IPS-15b (cell line): Measurements from ENCODE around the gene FAM168A.

Experiments
- H3K27me3 ChIP-seq: one replicate; pipeline ENCODE4 v1.6.1; 2013; ENCODE audit warnings: low read length; ENCODE audit not compliant: control insufficient read depth, insufficient read depth
- H3K36me3 ChIP-seq: one replicate; pipeline ENCODE4 v1.6.1; 2013; ENCODE audit warnings: low read length; ENCODE audit not compliant: control insufficient read depth, insufficient read depth
- H3K4me1 ChIP-seq: one replicate; pipeline ENCODE4 v1.6.1; 2013; ENCODE audit warnings: mild to moderate bottlenecking, low read length; ENCODE audit not compliant: control insufficient read depth, insufficient read depth
- H3K4me3 ChIP-seq: one replicate; pipeline ENCODE4 v1.5.1; 2013; ENCODE audit warnings: low read depth, low read length
- H3K9ac ChIP-seq: one replicate; pipeline ENCODE4 v1.6.1; 2013; ENCODE audit warnings: low read depth, mild to moderate bottlenecking, low read length
- H3K9me3 ChIP-seq: one replicate; pipeline ENCODE4 v1.6.1; 2013; ENCODE audit warnings: mild to moderate bottlenecking, low read length; ENCODE audit not compliant: control insufficient read depth, insufficient read depth

The FAM168A gene

DNA sequence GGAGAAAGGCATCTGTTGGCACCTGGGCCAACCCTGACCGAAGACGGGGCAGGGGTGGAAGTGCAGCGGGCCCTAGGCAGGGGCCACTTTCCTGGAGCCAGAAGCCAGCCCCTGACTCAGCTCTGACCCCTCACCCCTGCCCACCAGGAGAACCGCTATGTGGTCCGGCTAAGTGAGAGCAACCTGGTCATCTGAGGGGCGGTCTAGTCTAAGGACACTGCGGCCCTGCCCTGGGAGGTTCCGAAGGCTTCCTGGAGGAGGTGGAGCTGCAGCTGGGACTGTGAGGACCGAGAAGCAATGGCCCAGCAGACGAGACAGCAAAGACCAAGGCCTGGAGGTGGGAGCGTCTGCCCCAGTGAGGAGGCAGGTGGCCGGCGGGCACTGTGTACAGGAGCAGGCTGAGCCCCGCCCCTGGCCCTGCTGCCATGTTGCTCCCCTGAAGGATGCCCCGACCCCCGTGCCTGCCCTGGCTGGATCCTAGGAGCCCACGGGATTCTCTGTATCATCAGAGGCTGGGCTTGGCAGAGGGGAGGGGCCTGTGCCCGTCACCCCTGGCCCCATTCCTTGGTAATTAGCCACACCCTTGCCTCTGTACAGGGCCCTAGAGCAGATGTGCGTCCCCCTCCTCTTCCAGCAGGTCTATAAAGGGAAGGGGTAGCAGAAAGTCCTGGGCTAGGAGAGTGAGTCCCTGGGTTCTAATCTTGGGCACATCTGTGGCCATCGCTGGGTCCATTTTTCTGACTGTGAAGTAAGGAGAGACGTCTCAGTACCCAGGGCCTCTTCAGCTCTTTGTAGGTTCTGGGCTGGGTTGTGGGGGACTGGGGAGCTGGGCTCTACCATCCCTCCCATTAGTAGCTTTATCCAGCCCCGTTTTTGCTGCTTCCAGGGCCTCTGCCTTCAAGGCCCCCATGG lies 202.4 kb downstream of the FAM168A start:
- no peak overlapping the region for H3K9ac ChIP-seq
- H3K36me3 ChIP-seq = peaks cover 22% of the 10 kb centered on the region
- H3K4me3 ChIP-seq = no peak overlapping the region
- no peaks in the 10 kb centered on the region for H3K9me3 ChIP-seq
- no peaks in the 10 kb centered on the region for H3K27me3 ChIP-seq
- H3K4me1 ChIP-seq = no peaks in the 10 kb centered on the region

DNA sequence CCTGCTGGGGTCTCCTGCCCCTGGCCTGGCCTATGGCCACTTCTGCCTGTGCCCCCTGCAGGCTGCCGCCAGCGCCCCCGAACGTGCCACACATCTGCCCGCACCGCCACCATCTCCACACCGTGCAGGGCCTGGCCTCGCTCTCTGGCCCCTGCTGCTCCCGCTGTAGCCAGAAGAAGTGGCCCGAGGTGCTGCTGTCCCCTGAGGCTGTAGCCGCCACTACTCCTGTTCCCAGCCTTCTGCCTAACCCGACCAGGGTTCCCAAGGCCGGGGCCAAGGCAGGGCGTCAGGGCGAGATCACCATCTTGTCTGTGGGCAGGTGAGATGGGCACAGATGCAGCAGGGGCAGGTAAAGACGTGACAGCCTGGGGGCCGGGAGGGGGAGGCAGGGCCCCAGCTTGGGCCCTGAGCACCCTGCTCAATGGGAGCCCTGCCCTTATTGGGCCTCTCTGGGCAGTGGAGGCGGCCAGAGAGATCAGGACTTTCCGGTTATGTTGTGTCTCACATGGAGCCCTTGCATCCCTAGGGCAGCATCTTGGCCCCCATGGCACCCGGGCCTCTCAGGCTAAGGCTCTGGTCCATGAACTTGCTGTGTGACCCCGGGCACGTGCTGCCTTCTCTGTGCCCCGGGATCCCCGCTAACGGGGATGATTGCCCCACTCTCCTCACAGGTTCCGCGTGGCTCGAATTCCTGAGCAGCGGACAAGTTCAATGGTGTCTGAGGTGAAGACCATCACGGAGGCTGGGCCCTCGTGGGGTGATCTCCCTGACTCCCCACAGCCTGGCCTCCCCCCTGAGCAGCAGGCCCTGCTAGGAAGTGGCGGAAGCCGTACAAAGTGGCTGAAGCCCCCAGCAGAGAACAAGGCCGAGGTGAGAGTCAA lies 203.3 kb downstream of the FAM168A start:
- Histone ChIP-seq H3K4me3 (no peak overlapping the region), H3K27me3 (no peaks in the 10 kb centered on the region), H3K36me3 (peaks cover 22% of the 10 kb centered on the region), H3K9me3 (no peaks in the 10 kb centered on the region), H3K9ac (no peak overlapping the region), H3K4me1 (no peaks in the 10 kb centered on the region)

DNA sequence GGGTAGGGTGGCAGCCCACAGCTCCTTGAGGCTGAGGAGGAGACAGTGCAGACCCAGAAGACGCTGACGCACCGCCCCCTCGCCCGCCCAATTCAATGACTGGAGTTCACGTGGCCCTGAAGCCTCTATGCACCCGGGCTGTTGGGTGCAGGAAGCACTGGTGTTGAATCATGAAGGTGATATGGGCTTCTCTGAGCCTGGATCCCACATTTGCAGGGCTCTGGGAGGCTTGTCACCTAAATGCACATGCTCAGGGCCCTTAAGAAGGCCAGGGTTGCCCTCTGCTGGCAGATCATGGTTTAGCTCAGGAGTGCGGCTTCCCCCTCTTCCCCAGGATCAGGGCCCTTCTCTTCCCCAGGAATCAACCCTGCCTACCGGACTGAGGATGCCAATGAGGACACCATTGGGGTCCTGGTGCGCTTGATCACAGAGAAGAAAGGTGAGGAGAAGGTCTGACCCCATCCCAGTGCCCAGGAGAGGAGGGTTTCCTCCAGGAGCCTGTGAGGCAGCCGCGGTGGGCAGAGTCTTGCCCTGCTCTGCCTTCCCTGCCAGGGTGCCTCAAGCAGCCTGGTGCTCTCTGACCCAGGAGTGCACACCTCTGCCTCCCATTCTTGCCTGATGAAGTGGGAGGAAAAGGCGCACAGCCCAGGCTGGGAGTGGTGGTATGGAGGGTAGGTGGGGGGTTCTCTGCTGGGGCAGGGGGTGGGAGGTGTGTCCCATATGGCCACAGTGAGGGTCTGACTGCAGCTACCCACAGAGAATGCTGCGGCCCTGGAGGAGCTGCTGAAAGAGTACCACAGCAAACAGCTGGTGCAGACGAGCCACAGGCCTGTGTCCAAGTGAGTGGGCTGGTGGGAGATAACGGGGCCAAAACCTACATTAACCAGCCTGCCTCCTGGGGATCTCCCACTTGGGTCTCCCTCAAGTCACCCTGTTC lies 204.2 kb downstream of the FAM168A start:
- Histone ChIP-seq H3K9ac (no peak overlapping the region), H3K4me3 (no peak overlapping the region), H3K27me3 (no peaks in the 10 kb centered on the region), H3K4me1 (no peaks in the 10 kb centered on the region), H3K36me3 (peaks cover 22% of the 10 kb centered on the region), H3K9me3 (no peaks in the 10 kb centered on the region)

DNA sequence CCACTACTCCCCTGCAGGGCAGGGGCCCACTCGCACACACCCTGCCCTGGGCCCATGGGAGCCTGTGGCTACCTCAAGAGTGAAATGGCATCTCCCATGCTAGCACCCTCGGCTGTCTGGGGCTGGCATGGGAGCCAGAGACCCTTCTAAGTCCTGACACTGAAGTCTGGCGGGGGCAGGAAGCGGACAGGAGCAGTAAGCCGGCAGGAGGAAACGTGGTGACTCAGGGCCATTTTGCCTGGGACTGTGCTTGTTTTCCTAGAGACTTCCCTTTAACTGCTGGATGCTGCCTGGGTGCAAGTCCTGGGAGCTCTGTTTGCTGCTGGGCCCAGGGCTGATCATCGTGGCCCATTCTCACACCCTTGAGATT lies 204.9 kb downstream of the FAM168A start:
- no peaks in the 10 kb centered on the region for H3K9me3 ChIP-seq
- no peaks in the 10 kb centered on the region for H3K27me3 ChIP-seq
- no peak overlapping the region for H3K4me3 ChIP-seq
- peaks cover 22% of the 10 kb centered on the region for H3K36me3 ChIP-seq
- no peak overlapping the region for H3K9ac ChIP-seq
- no peaks in the 10 kb centered on the region for H3K4me1 ChIP-seq

DNA sequence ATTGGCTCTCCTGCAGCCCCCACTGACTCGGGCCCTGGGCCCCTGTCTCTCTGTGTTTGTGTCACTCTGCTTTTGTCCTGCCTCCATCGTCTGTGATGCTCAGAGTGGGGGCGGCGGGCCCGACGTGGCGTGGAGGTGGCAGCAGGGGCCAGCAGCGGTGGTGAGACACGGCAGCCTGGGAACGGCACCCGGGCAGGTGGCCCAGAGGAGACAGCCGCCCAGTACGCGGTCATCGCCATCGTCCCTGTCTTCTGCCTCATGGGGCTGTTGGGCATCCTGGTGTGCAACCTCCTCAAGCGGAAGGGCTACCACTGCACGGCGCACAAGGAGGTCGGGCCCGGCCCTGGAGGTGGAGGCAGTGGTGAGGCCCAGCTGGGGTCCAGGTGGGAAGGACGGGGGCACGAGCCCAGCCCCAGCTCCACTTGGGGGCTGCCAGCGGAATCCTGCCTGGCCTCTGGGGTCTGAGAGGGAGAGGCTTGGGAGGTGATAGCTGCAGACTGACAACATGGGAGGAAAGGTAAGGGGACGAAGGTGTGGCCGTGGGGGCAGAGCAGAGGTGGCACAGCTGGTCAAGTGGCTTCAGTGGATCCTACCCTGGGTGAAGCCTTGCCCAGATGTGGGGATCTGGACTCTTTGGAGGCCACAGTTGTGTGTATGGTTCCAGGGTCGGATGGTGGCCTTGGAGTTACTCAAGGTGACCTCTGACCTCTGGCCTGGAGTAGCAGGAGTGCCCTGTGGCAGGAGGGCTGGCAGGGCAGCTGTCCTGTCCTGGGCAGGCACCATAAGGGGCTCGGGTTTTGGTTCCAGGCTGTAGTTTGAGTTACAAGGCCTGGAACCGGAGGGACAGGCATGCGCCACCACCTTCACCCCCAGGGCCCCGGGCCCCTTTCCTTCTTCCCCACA lies 205.6 kb downstream of the FAM168A start:
- Histone ChIP-seq H3K9ac (no peak overlapping the region), H3K27me3 (no peaks in the 10 kb centered on the region), H3K4me1 (no peaks in the 10 kb centered on the region), H3K9me3 (no peaks in the 10 kb centered on the region), H3K36me3 (peaks cover 22% of the 10 kb centered on the region), H3K4me3 (no peak overlapping the region)

DNA sequence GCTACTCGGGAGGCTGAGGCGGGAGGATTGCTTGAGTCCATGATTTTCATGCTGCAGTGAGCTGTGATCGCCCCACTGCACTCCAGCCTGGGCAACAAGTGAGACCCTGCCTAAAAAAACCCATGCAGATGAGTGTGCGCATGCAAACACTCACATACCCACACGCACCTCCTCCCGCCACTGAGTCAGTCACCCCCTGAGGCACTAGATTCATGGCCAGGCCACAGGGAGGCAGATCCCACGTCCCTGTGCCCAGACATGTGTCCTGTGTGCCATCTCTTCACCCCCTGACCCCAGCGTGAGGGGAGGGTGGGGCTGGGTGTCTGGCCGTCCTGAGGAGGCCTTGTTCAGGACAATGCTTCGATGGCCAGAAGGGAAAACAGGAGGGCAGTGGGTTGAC lies 206.2 kb downstream of the FAM168A start:
- Histone ChIP-seq H3K36me3 (peaks cover 22% of the 10 kb centered on the region), H3K9ac (no peak overlapping the region), H3K9me3 (no peaks in the 10 kb centered on the region), H3K4me3 (no peak overlapping the region), H3K4me1 (no peaks in the 10 kb centered on the region), H3K27me3 (no peaks in the 10 kb centered on the region)

DNA sequence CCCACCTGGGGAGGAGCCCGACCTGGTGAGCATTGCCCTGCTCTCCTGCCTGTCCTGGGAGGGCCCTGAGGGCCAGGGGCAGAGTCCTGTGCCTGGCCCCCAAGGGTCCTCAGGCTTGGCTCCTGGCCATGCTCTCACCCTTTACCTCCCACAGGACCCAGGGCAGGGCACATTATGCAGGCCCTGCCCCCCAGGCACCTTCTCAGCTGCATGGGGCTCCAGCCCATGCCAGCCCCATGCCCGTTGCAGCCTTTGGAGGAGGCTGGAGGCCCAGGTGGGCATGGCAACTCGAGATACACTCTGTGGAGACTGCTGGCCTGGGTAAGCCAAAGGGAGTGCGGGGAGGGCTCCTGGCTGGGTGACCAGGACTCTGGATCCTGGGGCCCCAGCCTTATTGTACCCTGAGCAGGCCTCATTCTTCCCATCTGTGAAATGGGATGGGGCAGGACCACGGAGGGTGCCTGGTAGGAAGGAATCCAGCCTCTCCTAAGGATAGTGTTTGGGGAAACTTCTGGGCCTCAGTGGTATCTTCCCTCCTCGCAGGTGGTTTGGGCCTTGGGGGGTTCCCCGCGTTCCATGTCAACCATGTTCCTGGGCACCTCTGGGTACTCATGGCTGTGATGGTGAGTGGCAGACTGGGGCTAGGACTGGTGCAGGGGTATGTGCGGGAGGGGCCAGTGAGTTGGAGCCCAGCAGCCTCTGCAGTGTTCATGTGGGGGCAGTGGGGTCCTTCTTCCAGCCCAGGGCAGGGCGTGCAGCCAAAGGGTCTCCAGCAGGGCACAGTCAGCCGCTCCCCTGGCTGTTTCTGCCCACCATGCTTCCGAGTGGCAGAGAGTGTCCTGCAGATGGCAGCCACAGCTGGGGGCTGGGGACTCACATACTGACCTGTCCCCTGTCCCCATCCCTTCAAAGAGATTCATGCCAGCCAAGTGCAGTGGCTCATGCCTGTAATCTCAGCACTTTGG lies 207.0 kb downstream of the FAM168A start:
- no peak overlapping the region for H3K9ac ChIP-seq
- peaks cover 20% of the 10 kb centered on the region for H3K36me3 ChIP-seq
- no peaks in the 10 kb centered on the region for H3K27me3 ChIP-seq
- H3K4me3 ChIP-seq = no peak overlapping the region
- no peaks in the 10 kb centered on the region for H3K9me3 ChIP-seq
- H3K4me1 ChIP-seq = no peaks in the 10 kb centered on the region

DNA sequence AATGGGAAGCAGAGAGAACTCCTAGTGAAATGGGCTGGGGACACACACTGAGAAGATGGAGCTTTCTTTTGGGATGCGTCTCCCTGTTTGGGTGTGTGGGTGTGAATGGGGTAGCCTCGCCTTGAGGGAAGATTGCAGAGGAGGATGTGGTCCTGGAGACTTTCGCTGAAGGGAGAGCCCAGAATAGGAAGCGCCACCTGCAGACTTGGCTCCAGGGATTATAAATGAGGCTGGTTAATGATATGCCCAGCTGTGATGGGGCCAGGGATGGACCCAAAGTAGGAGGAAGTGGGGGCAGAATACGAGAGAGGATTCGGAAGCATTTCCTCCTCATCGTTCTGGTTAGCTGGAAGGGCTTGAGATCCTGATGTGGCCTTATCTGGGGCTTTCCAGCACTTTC lies 208.0 kb downstream of the FAM168A start:
- H3K36me3 ChIP-seq = peaks cover 11% of the 10 kb centered on the region
- H3K9ac ChIP-seq = no peak overlapping the region
- no peaks in the 10 kb centered on the region for H3K4me1 ChIP-seq
- no peaks in the 10 kb centered on the region for H3K9me3 ChIP-seq
- H3K27me3 ChIP-seq = no peaks in the 10 kb centered on the region
- no peak overlapping the region for H3K4me3 ChIP-seq

DNA sequence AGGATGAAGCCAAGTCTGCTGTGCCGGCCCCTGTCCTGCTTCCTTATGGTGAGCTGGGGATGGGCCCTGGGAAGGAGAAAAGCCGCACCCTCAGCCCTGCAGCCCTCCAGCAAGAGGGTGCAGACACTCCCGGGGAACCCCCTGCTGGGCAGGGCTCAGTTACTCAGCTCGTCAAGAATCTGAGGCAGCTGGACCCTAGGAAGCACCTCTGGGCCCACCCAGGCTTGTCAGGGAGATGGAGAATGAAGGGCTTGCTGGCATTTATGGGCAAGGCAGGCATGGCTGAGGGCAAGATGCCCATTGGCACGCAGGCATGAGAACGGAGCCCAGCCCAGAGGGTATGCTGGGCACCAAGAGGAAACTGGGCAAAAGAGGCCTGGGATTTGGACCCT lies 208.8 kb downstream of the FAM168A start:
- Histone ChIP-seq H3K36me3 (peaks cover 6% of the 10 kb centered on the region), H3K4me3 (no peak overlapping the region), H3K9me3 (no peaks in the 10 kb centered on the region), H3K27me3 (no peaks in the 10 kb centered on the region), H3K4me1 (no peaks in the 10 kb centered on the region), H3K9ac (no peak overlapping the region)
